HCT116 (cell line): ENCODE measurements around the gene SLC66A2. TPM values are rescaled to one million over a fixed set of nuclear protein-coding genes. Genes with fewer than 3 reads are reported as not detected.
A peak's percentile ranks its signal among the peaks of the same experiment; 100 is the strongest.

Experiments
- ATAC-seq: fragments of 200-7000 bp; cut with Tn5 transposase; 2 replicates; pipeline ENCODE4 v1.9.1; 2020; ENCODE audit warnings: mild to moderate bottlenecking, moderate library complexity
- BruUV-seq: library from RNA; stranded (reverse); fragments of 400-500 nt; replicated peaks from 2 replicates; lab custom pipeline; 2021; lab: Mats Ljungman, UMichigan
- CTCF ChIA-PET: fragments of 300-600 bp; sonication (Branson Sonifier 250); formaldehyde crosslinking; loops from one replicate; lab custom pipeline; 2021; ENCODE audit warnings: antibody characterized with exemption; lab: Charles Lee
- POLR2A ChIA-PET: fragments of 300-600, 350-600 bp; sonication (Branson Sonifier 250); formaldehyde crosslinking; loops from one replicate; lab custom pipeline; 2021; ENCODE audit warnings: antibody characterized with exemption; lab: Charles Lee
- RAD21 ChIA-PET, 2 experiments: fragments of 300-600 bp; sonication (Branson Sonifier 250); formaldehyde crosslinking; loops; one replicate each; lab custom pipeline; 2023; ENCODE audit warnings: low total read pairs in 2 of 2; ENCODE audit not compliant: uncharacterized antibody in 2 of 2, unreplicated experiment in 2 of 2, low non-redundant PET in 1 of 2; lab: Charles Lee
- DNase-seq: peaks from one replicate; pipeline ENCODE4 v3.0.0-alpha.2; 2010; ENCODE audit warnings: low read depth, low spot score
- H2AFZ ChIP-seq: fragments of 200-600 bp; shearing (Covaris generic), sonication (generic); 2 replicates; pipeline ENCODE4 v1.6.1; 2017; ENCODE audit warnings: low read depth, mixed run types, mixed read lengths, antibody characterized with exemption, low read length; ENCODE audit not compliant: poor library complexity, severe bottlenecking
- H3K27ac ChIP-seq: 2 replicates; pipeline ENCODE4 v1.5.1; 2012; ENCODE audit warnings: low read depth, low read length
- H3K27me3 ChIP-seq: fragments of 200-600 bp; sonication (generic); 2 replicates; pipeline ENCODE4 v1.6.1; 2016; ENCODE audit warnings: mixed run types, low read length, mixed read lengths; ENCODE audit not compliant: insufficient read depth
- H3K36me3 ChIP-seq, 2 experiments: fragments of 200-500 bp in 1 of 2; fragments of 200-600 bp in 1 of 2; sonication (Bioruptor generic) in 1 of 2; sonication (generic) in 1 of 2; 2 replicates each; pipeline versions ENCODE4 v1.5.1 to v1.6.1; 2014 to 2016; ENCODE audit warnings: low read length in 2 of 2, inconsistent platforms in 1 of 2, mixed read lengths in 1 of 2, mixed run types in 1 of 2; ENCODE audit not compliant: insufficient read depth in 2 of 2, control insufficient read depth in 1 of 2
- H3K4me1 ChIP-seq, 2 experiments: fragments of 200-600 bp in 1 of 2; sonication (generic) in 1 of 2; 2 replicates each; pipeline versions ENCODE4 v1.5.1 to v1.6.1; 2012 to 2017; ENCODE audit warnings: low read length in 2 of 2, inconsistent platforms in 1 of 2, mild to moderate bottlenecking in 1 of 2, mixed read lengths in 1 of 2, mixed run types in 1 of 2, moderate library complexity in 1 of 2; ENCODE audit not compliant: insufficient read depth in 2 of 2, control insufficient read depth in 1 of 2
- H3K4me2 ChIP-seq: fragments of 200-600 bp; sonication (generic); 2 replicates; pipeline ENCODE4 v1.6.1; 2017; ENCODE audit warnings: mixed run types, low read length, mixed read lengths
- H3K4me3 ChIP-seq, 2 experiments: fragments of 200-600 bp in 1 of 2; sonication (generic) in 1 of 2; replicated peaks in 1 of 2; 2 replicates each; pipeline ENCODE4 v1.5.1; 2011 to 2016; ENCODE audit warnings: low read length in 2 of 2, control low read depth in 1 of 2, low read depth in 1 of 2, mild to moderate bottlenecking in 1 of 2, mixed read lengths in 1 of 2, mixed run types in 1 of 2
- H3K79me2 ChIP-seq: fragments of 200-600 bp; sonication (generic); 2 replicates; pipeline ENCODE4 v1.6.1; 2017; ENCODE audit warnings: mild to moderate bottlenecking, mixed run types, low read length, moderate library complexity, mixed read lengths; ENCODE audit not compliant: insufficient read depth
- H3K9ac ChIP-seq: fragments of 200-600 bp; sonication (generic); 2 replicates; pipeline ENCODE4 v1.6.1; 2016; ENCODE audit warnings: low read length, mixed read lengths
- H3K9me2 ChIP-seq: fragments of 200-600 bp; sonication (generic), shearing (Covaris generic); 2 replicates; pipeline ENCODE4 v1.6.1; 2017; ENCODE audit warnings: mixed run types, mild to moderate bottlenecking, moderate library complexity; ENCODE audit not compliant: insufficient read depth
- H3K9me3 ChIP-seq, 2 experiments: fragments of 200-500 bp in 1 of 2; fragments of 200-600 bp in 1 of 2; sonication (Bioruptor generic) in 1 of 2; sonication (generic) in 1 of 2; 2 replicates each; pipeline ENCODE4 v1.6.1; 2014 to 2017; ENCODE audit warnings: low read length in 2 of 2, mixed read lengths in 2 of 2, inconsistent platforms in 1 of 2, low read depth in 1 of 2, mild to moderate bottlenecking in 1 of 2, mixed run types in 1 of 2, moderate library complexity in 1 of 2; ENCODE audit not compliant: control insufficient read depth in 1 of 2, insufficient read depth in 1 of 2
- H4K20me1 ChIP-seq: fragments of 200-600 bp; sonication (generic), shearing (Covaris generic); 2 replicates; pipeline ENCODE4 v1.6.1; 2017; ENCODE audit warnings: mixed run types, mild to moderate bottlenecking, moderate library complexity; ENCODE audit not compliant: insufficient read depth
- CBX3 ChIP-seq: IDR thresholded peaks from 2 replicates; pipeline ENCODE4 v1.6.1; 2012; ENCODE audit warnings: low read depth
- CEBPB ChIP-seq: IDR thresholded peaks from 2 replicates; pipeline ENCODE4 v1.6.1; 2012; ENCODE audit warnings: low read depth
- EZH2 ChIP-seq: fragments of 200-600 bp; sonication (generic); IDR thresholded peaks from 2 replicates; pipeline ENCODE4 v1.6.1; 2017; ENCODE audit warnings: antibody characterized with exemption, mixed run types
- EZH2phosphoT487 ChIP-seq: fragments of 200-600 bp; IDR thresholded peaks from 2 replicates; pipeline ENCODE4 v1.6.1; 2018; ENCODE audit warnings: antibody characterized with exemption, borderline replicate concordance
- JUND ChIP-seq: IDR thresholded peaks from 2 replicates; pipeline ENCODE4 v1.6.1; 2012
- POLR2AphosphoS5 ChIP-seq: IDR thresholded peaks from 2 replicates; pipeline ENCODE4 v1.6.1; 2011; ENCODE audit warnings: mild to moderate bottlenecking, low read depth, low read length, moderate library complexity
- SP1 ChIP-seq: IDR thresholded peaks from 2 replicates; pipeline ENCODE4 v1.6.1; 2012; ENCODE audit warnings: low read depth
- SRF ChIP-seq: IDR thresholded peaks from 2 replicates; pipeline ENCODE4 v1.6.1; 2012; ENCODE audit warnings: low read depth
- ZFX ChIP-seq: fragments of 450-650 bp; IDR thresholded peaks from 2 replicates; pipeline ENCODE4 v1.6.1; 2017
- intact Hi-C: fragments of 100-400 bp; cut with micrococcal nuclease; formaldehyde crosslinking; loops from 2 replicates; pipeline ENCODE4 v1.10.0; 2022
- total RNA-seq: library from RNA; stranded (reverse); gene quantifications from one replicate; pipeline ENCODE4 v1.2.1, GENCODE V29; 2021; ENCODE audit not compliant: unreplicated experiment
- TF ChIP-seq, protein P1 (sequence below): IDR thresholded peaks from 2 replicates; pipeline ENCODE4 v1.6.1; 2011; ENCODE audit warnings: mild to moderate bottlenecking, low read length, moderate library complexity; ENCODE audit not compliant: insufficient replicate concordance; ENCODE audit errors: extremely low read depth

Gene SLC66A2
- total RNA-seq, 1 experiment from 2014 or later = 44.9 TPM

- TF ChIP-seq SRF = no peak
- no peak for TF ChIP-seq CEBPB
- TF ChIP-seq SP1 = no peak
- no peak for TF ChIP-seq JUND
- TF ChIP-seq CBX3 = no peak
- no peak for TF ChIP-seq EZH2phosphoT487
- TF ChIP-seq EZH2 = no peak
- TF ChIP-seq POLR2AphosphoS5 = no peak
- no peaks in the 10 kb centered on the region for H3K27me3 ChIP-seq
- H3K9me3 ChIP-seq = no peaks in the 10 kb centered on the region
- H3K36me3 ChIP-seq = peaks cover 33 to 41% of the 10 kb centered on the region in 2 experiments
- H3K9ac ChIP-seq = no peak overlapping the region
- DNase-seq (no peak), ATAC-seq (no peak)
- peaks cover 94% of the 10 kb centered on the region for H3K79me2 ChIP-seq
- no peak overlapping the region for H3K4me3 ChIP-seq
- no TSS peak for BruUV-seq
- no peak overlapping the region for H3K27ac ChIP-seq
- no peak overlapping the region for H2AFZ ChIP-seq
- peaks cover 34% of the 10 kb centered on the region; the same call in 1 of the 2 replicates for H4K20me1 ChIP-seq
- peaks cover 11 to 18% of the 10 kb centered on the region in 2 experiments for H3K4me1 ChIP-seq
- RAD21 ChIA-PET = no interaction called here
- POLR2A ChIA-PET = no interaction called here
- H3K4me2 ChIP-seq = no peak overlapping the region
- intact Hi-C loops = no loop called here
- CTCF ChIA-PET = no interaction called here
- H3K9me2 ChIP-seq = no peaks in the 10 kb centered on the region
Measured at GRCh38 chr18:79971986-79972385, 20.5 kb upstream of the SLC66A2 start.

- Histone ChIP-seq H2AFZ (no peak overlapping the region), H3K79me2 (peaks cover 91% of the 10 kb centered on the region), H3K4me3 (no peak overlapping the region), H3K9ac (no peak overlapping the region), H4K20me1 (peaks cover 29% of the 10 kb centered on the region; the same call in 1 of the 2 replicates), H3K9me2 (no peaks in the 10 kb centered on the region), H3K4me1 (peaks cover 11 to 19% of the 10 kb centered on the region in 2 experiments), H3K27me3 (no peaks in the 10 kb centered on the region), H3K9me3 (no peaks in the 10 kb centered on the region), H3K27ac (no peak overlapping the region), H3K36me3 (peaks cover 33 to 38% of the 10 kb centered on the region in 2 experiments), H3K4me2 (no peak overlapping the region)
- ATAC-seq (no peak), DNase-seq (no peak)
- POLR2A ChIA-PET = no interaction called here
- RAD21 ChIA-PET = no interaction called here
- intact Hi-C loops = no loop called here
- CTCF ChIA-PET = no interaction called here
- TF ChIP-seq ZFX (no peak), CBX3 (no peak)
- TF ChIP-seq, protein P1, sequence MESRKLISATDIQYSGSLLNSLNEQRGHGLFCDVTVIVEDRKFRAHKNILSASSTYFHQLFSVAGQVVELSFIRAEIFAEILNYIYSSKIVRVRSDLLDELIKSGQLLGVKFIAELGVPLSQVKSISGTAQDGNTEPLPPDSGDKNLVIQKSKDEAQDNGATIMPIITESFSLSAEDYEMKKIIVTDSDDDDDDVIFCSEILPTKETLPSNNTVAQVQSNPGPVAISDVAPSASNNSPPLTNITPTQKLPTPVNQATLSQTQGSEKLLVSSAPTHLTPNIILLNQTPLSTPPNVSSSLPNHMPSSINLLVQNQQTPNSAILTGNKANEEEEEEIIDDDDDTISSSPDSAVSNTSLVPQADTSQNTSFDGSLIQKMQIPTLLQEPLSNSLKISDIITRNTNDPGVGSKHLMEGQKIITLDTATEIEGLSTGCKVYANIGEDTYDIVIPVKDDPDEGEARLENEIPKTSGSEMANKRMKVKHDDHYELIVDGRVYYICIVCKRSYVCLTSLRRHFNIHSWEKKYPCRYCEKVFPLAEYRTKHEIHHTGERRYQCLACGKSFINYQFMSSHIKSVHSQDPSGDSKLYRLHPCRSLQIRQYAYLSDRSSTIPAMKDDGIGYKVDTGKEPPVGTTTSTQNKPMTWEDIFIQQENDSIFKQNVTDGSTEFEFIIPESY = no peak
- TSS peak; percentile 11 for BruUV-seq
Measured at GRCh38 chr18:79971211-79971952, 19.9 kb upstream of the SLC66A2 start.
